ENCODE results near the gene AP1AR.

Gene AP1AR

DNA sequence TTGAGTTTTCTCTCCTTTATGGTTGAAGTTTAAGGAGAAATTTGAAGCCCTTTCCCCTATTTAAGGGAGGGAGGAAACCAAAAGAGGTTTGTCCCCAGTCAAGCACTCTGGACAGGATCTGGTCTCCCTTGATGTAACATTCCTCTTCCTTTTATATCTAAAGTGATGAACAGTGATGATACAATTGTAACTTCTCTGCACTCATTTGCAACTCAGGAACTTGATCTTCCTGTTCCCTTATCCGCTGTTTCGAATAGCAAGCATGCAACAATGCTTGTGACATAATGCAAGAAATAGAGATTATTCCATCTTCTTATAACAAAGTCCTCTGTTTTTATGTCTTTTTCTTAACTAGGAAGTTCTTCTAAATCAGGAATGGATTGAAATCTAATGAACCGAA lies 83.9 kb downstream of the AP1AR start:
- DNase-seq (ENCODE audit: low read depth, low spot score), result no peak
- in situ Hi-C loops (cut with HindIII; ENCODE audit: low sequenced_read_pairs), result no loop called here
- TF ChIP-seq, protein P1, sequence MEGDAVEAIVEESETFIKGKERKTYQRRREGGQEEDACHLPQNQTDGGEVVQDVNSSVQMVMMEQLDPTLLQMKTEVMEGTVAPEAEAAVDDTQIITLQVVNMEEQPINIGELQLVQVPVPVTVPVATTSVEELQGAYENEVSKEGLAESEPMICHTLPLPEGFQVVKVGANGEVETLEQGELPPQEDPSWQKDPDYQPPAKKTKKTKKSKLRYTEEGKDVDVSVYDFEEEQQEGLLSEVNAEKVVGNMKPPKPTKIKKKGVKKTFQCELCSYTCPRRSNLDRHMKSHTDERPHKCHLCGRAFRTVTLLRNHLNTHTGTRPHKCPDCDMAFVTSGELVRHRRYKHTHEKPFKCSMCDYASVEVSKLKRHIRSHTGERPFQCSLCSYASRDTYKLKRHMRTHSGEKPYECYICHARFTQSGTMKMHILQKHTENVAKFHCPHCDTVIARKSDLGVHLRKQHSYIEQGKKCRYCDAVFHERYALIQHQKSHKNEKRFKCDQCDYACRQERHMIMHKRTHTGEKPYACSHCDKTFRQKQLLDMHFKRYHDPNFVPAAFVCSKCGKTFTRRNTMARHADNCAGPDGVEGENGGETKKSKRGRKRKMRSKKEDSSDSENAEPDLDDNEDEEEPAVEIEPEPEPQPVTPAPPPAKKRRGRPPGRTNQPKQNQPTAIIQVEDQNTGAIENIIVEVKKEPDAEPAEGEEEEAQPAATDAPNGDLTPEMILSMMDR (IDR thresholded peaks at IDR 0.05; ENCODE audit: low read depth, low read length), result no peak

DNA sequence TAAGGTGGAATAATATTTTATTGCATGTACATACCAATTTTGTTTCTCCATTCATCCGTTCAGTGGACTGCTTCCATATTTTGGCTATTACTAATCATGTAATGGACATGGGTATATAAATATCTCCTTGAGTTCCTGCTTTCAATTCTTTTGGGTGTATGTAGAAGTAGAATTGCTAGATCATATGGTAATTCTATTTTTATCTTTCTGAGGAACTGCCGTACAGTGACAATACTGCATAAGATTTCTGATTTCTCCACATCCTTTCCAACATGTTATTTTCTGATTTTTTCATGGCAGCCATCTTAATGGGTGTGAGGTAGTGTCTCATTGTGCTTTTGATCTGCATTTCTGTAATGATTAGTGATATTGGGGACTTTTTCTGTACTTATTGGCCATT lies 84.8 kb downstream of the AP1AR start:
- in situ Hi-C loops (cut with HindIII; ENCODE audit: low sequenced_read_pairs), result no loop called here
- TF ChIP-seq, protein P1 (IDR thresholded peaks at IDR 0.05; ENCODE audit: low read depth, low read length), result no peak
- H3K4me3 ChIP-seq (ENCODE audit: low read depth, low read length), result no peak overlapping the region
- DNase-seq (ENCODE audit: low read depth, low spot score), result no peak

More for the DNA sequence above, 83.9 kb downstream of the AP1AR start:
- no peak overlapping the region for H3K4me3 ChIP-seq (ENCODE audit: low read depth, low read length)

DNA sequence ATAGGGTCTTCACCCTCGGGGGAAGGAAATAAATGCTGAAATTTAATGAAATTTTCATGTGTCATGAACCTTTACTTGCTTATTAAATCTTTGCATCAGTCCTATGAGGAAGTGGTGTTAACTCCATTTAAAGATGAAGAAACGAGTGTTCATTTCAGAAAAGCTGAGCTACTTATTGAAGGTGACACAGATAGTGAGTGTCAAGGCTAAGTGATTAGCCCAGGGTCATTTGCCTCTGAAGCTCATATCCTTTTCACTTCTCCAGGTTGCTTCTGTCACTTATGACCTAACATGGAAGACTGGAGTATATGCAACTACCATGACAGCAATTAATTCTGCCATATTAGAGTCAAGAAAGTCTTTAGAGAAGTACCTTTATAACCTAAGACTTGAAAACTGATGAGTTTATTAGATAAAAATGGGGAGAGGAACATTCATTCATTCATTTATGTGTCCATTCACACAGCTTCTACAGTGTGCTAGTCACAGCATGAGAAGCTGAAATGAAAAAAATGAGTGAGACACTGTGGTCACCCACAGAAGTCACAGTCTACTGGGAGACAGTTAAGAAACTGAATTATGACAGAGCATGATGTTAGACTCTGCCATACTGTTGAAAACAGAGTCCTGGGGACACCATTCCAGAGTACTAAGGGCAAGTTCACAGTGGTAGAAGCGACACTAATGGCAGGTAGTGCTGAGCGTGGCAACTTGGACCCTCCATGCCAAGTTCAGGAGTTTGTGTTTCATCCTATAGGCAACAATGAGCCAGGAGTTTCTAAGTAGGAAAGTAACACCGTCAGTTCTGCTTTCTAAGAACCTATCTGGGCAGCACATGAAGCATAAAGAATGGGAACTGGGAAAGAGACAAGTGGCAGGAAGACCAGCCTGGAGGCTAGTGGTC lies 86.9 kb downstream of the AP1AR start:
- H3K4me3 ChIP-seq (ENCODE audit: low read depth, low read length), result no peak overlapping the region
- in situ Hi-C loops (cut with HindIII; ENCODE audit: low sequenced_read_pairs), result no loop called here
- DNase-seq (ENCODE audit: low read depth, low spot score), result no peak
- TF ChIP-seq, protein P1 (IDR thresholded peaks at IDR 0.05; ENCODE audit: low read depth, low read length), result no peak

All from astrocyte of the spinal cord (primary cell).